ENCODE data around the gene PRKN. TPM values are rescaled to one million over a fixed set of nuclear protein-coding genes. Genes with fewer than 3 reads are reported as not detected.

PRKN gene
- polyA plus RNA-seq, 1 experiment = 0.71 TPM

DNA sequence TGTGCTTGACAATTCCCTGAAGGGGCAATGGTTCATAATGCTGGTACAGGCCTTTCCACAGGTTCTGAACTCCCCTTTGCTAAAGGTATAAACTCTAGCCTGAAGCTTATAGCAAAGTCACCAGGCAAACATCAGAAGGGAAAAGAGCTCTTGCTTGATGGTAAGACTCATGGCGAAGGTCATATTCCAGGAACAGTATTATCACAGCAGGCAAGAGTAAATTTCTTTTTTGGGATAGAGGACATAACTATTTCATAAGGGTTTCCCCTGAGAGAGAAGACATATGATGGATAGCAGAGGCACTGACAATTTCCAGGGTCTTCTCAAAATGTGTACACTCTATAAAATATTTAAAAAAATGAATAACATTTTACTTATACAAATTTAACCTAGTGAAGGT lies 86.8 kb downstream of the PRKN start:
- Histone ChIP-seq H3K4me3 (ENCODE audit: low read depth, low read length) (no peak overlapping the region), H3K36me3 (ENCODE audit: control insufficient read depth, insufficient read depth, low read length) (no peaks in the 10 kb centered on the region), H3K27me3 (ENCODE audit: control insufficient read depth, insufficient read depth, low read length) (no peaks in the 10 kb centered on the region)
- TF ChIP-seq, protein P1, sequence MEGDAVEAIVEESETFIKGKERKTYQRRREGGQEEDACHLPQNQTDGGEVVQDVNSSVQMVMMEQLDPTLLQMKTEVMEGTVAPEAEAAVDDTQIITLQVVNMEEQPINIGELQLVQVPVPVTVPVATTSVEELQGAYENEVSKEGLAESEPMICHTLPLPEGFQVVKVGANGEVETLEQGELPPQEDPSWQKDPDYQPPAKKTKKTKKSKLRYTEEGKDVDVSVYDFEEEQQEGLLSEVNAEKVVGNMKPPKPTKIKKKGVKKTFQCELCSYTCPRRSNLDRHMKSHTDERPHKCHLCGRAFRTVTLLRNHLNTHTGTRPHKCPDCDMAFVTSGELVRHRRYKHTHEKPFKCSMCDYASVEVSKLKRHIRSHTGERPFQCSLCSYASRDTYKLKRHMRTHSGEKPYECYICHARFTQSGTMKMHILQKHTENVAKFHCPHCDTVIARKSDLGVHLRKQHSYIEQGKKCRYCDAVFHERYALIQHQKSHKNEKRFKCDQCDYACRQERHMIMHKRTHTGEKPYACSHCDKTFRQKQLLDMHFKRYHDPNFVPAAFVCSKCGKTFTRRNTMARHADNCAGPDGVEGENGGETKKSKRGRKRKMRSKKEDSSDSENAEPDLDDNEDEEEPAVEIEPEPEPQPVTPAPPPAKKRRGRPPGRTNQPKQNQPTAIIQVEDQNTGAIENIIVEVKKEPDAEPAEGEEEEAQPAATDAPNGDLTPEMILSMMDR (IDR thresholded peaks at IDR 0.05; ENCODE audit: insufficient read depth, low read depth, low read length) = no peak
- ChIA-PET POLR2A (no interaction called here), CTCF (no interaction called here)
- DNase-seq (ENCODE audit: low read depth) = no peak

DNA sequence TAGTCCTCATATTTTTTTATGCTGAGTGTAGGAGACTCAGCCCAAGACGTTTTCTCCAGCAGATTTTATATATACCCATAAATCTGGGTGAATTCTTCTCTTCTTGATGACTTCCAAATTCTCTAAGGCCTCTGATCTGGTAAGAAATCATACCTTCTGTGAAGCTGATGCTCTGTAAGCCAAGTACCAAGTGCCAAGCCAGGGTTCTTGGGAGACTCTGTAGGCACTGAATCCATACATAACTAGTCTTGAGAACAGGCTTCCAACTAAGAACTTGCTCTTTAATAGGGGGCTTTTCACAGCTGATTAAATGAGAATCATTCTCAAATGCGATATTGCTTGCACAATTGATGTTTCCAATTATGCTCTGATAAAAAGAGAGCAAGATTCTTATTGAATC lies 87.6 kb downstream of the PRKN start:
- TF ChIP-seq, protein P1 (IDR thresholded peaks at IDR 0.05; ENCODE audit: insufficient read depth, low read depth, low read length) = no peak
- no peaks in the 10 kb centered on the region for H3K27me3 ChIP-seq (ENCODE audit: control insufficient read depth, insufficient read depth, low read length)
- ChIA-PET CTCF (no interaction called here), POLR2A (no interaction called here)
- no peak for DNase-seq (ENCODE audit: low read depth)
- H3K36me3 ChIP-seq (ENCODE audit: control insufficient read depth, insufficient read depth, low read length) = no peaks in the 10 kb centered on the region
- no peak overlapping the region for H3K4me3 ChIP-seq (ENCODE audit: low read depth, low read length)

DNA sequence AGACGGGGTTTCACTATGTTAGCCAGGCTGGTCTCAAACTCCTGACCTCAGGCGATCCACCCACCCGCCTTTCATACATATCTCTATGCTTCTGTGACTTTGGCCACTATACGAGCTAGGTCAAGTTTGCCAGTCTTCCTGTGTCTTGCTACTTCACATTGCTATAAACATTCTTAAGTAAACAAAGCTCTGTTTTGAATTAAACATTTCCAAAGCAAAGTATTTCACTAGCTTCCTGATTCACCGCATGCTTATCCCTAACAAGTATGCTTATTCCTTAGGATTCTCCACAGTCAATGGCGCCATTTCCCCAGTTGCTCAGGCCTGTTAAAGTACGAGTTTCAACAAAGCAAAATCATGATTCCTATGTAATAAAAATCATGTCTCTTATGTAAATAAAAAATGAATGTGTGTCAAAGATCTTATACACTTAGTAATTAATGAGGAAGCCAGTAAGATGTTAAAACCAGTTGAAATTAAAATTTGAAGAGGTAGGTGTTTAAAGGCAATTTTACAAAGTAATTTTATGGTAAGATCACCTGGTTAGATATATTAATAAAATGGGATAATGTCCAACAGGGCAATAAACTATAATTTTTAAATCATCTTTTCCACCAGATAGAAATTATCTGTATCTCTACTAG lies 88.5 kb downstream of the PRKN start:
- TF ChIP-seq, protein P1 (IDR thresholded peaks at IDR 0.05; ENCODE audit: insufficient read depth, low read depth, low read length) = no peak
- no peak for DNase-seq (ENCODE audit: low read depth)
- Histone ChIP-seq H3K27me3 (ENCODE audit: control insufficient read depth, insufficient read depth, low read length) (no peaks in the 10 kb centered on the region), H3K4me3 (ENCODE audit: low read depth, low read length) (no peak overlapping the region), H3K36me3 (ENCODE audit: control insufficient read depth, insufficient read depth, low read length) (no peaks in the 10 kb centered on the region)
- ChIA-PET POLR2A (no interaction called here), CTCF (no interaction called here)

DNA sequence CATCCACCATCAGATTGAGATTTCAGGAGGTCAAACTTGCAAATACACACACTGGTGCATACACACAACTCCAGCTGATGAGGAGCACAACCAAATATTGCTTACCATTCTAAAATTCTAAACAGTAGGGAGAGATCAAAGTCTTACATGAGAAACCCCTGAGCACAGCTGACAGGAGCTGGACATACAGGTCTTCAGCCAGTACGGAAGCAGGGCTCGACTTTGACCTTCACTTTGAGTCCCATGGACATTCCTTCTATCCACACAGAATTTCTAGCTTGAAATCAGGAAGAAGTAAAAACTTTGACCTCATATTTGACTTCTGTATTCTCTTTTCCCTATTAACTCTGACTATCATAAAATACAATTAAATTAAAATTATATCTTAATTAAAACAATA lies 90.2 kb downstream of the PRKN start:
- no peaks in the 10 kb centered on the region for H3K36me3 ChIP-seq (ENCODE audit: control insufficient read depth, insufficient read depth, low read length)
- ChIA-PET POLR2A (no interaction called here), CTCF (no interaction called here)
- TF ChIP-seq, protein P1 (IDR thresholded peaks at IDR 0.05; ENCODE audit: insufficient read depth, low read depth, low read length) = no peak
- H3K27me3 ChIP-seq (ENCODE audit: control insufficient read depth, insufficient read depth, low read length) = no peaks in the 10 kb centered on the region
- no peak overlapping the region for H3K4me3 ChIP-seq (ENCODE audit: low read depth, low read length)
- no peak for DNase-seq (ENCODE audit: low read depth)

DNA sequence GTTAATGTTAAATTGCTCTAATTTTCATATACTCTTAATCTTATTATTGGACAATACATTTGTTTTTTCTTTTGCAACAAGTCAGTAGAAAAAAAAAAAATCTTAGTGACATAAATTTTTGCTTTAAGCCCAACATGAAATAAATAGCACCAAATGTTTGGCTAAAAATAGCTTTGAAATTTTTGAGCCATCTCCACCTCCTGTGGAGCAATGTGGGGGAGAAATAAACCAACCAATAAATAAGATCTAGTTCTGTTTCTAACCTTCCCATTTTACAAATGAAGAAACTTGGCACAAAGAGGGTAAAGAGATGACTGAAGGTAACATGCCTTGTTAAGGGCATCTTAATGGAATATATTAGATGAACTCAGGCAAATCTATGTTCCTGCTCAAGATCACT lies 91.4 kb downstream of the PRKN start:
- POLR2A ChIA-PET = no interaction called here

More for the DNA sequence above, 91.4 kb downstream of the PRKN start:
- TF ChIP-seq, protein P1 (IDR thresholded peaks at IDR 0.05; ENCODE audit: insufficient read depth, low read depth, low read length) = no peak
- H3K27me3 ChIP-seq (ENCODE audit: control insufficient read depth, insufficient read depth, low read length) = no peaks in the 10 kb centered on the region
- CTCF ChIA-PET = interaction anchor here (0.6 kb wide), 1 partner anchor 478 kb away, joined by 4 read pairs; no protein-coding TSS in a partner anchor
- no peaks in the 10 kb centered on the region for H3K36me3 ChIP-seq (ENCODE audit: control insufficient read depth, insufficient read depth, low read length)
- no peak overlapping the region for H3K4me3 ChIP-seq (ENCODE audit: low read depth, low read length)
- DNase-seq (ENCODE audit: low read depth) = no peak
